ENCODE results near the gene NECTIN4. TPM values are rescaled to one million over a fixed set of nuclear protein-coding genes. Genes with fewer than 3 reads are reported as not detected.
"Not testable (repeated sequence)": the region's sequence is repeated elsewhere in the genome, so short reads cannot be mapped to it uniquely, and the experiment has no call there.

Gene NECTIN4
- polyA plus RNA-seq, 1 experiment: not detected

DNA sequence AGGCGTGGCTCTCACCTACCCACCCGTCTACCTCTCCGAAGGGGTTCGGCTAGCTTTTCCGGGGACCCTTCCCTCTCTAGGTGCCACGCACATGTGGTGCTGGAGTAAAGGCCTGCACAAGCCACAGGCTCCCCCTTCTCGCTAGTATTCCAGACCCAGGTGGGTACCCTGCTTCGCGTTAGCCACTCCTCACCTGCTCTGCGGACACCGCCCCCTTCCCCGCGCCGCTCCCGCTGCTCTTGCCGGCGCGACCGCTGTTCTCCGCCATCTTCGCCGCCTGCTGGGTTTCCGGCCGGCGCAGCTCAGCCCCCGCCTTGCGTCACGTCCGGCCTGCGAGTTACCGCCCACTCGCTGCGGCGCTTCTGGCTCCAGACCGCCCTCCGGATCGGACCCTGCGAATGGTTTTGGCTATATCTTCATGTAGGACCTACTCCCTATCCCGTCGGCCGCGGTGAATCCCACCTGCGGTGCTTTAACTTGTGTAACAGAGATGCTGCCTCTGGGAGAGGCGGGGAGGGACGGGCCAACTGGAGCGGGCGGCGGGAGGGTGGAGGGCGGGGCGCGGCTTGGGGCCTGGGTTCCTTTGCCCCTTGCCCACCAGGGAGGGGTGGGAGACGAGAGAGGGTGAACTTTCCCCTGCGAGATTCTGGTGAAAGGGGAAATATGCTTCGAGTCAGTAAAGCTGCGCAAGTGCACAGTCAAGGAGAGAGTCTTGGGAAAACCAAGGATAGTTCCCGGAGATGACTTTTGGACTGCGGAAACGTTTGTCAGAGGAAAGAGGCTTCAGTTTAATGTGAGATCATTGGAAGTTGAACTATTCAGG, 28.6 kb upstream of the NECTIN4 start, which contains the start of the genes NIT1 and PFDN2:
TSS of gene NIT1 (plus strand) at position 347 of the 823 bp plus-strand sequence. CDS start at position 419, 72 bp downstream.
TSS of gene PFDN2 (minus strand) at position 279 of the 823 bp plus-strand sequence. CDS start at position 268, 11 bp downstream.
- Histone ChIP-seq H3K4me3 (ENCODE audit: low read depth, low read length) (peak within 1 kb of the TSS; percentile 65), H3K36me3 (ENCODE audit: control insufficient read depth, insufficient read depth, low read length) (peaks cover 16% of the 10 kb centered on the region), H3K27me3 (ENCODE audit: control insufficient read depth, insufficient read depth, low read length) (no peaks in the 10 kb centered on the region)
- TF ChIP-seq, protein P1, sequence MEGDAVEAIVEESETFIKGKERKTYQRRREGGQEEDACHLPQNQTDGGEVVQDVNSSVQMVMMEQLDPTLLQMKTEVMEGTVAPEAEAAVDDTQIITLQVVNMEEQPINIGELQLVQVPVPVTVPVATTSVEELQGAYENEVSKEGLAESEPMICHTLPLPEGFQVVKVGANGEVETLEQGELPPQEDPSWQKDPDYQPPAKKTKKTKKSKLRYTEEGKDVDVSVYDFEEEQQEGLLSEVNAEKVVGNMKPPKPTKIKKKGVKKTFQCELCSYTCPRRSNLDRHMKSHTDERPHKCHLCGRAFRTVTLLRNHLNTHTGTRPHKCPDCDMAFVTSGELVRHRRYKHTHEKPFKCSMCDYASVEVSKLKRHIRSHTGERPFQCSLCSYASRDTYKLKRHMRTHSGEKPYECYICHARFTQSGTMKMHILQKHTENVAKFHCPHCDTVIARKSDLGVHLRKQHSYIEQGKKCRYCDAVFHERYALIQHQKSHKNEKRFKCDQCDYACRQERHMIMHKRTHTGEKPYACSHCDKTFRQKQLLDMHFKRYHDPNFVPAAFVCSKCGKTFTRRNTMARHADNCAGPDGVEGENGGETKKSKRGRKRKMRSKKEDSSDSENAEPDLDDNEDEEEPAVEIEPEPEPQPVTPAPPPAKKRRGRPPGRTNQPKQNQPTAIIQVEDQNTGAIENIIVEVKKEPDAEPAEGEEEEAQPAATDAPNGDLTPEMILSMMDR (IDR thresholded peaks at IDR 0.05; ENCODE audit: insufficient read depth, low read depth, low read length): no peak
- ChIA-PET CTCF (interaction anchor here (0.6 to 2.5 kb wide), 6 partner anchors 9 to 790 kb away, joined by 3 to 9 read pairs (median 4); partner anchors contain the start of gene KLHDC9), POLR2A (interaction anchor here (0.6 to 1.0 kb wide), 2 partner anchors 15 to 79 kb away, joined by 6 read pairs; no protein-coding TSS in a partner anchor)
- no peak for DNase-seq (ENCODE audit: low read depth)

DNA sequence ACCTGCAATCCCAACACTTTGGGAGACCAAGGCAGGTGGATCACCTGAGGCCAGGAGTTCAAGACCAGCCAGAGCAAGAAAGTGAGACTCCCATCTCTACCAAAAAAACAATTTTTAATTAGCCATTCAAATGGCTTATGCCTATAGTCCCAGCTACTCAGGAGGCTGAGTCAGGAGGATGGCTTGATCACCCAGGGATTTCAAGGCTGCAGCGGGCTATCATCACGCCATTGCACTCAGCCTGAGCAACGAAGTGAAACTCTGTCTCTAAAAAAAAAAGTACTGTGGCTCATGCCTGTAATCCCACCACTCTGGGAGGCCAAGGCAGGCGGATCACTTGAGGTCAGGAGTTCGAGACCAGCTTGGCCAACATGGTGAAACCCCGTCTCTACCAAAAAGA, 26.6 kb upstream of the NECTIN4 start:
- H3K36me3 ChIP-seq (ENCODE audit: control insufficient read depth, insufficient read depth, low read length); POLR2A ChIA-PET; DNase-seq (ENCODE audit: low read depth); H3K27me3 ChIP-seq (ENCODE audit: control insufficient read depth, insufficient read depth, low read length); H3K4me3 ChIP-seq (ENCODE audit: low read depth, low read length): not testable (repeated sequence)
- CTCF ChIA-PET: interaction anchor here (2.5 kb wide), 1 partner anchor 19 kb away, joined by 9 read pairs; the partner anchor contains the start of gene KLHDC9

DNA sequence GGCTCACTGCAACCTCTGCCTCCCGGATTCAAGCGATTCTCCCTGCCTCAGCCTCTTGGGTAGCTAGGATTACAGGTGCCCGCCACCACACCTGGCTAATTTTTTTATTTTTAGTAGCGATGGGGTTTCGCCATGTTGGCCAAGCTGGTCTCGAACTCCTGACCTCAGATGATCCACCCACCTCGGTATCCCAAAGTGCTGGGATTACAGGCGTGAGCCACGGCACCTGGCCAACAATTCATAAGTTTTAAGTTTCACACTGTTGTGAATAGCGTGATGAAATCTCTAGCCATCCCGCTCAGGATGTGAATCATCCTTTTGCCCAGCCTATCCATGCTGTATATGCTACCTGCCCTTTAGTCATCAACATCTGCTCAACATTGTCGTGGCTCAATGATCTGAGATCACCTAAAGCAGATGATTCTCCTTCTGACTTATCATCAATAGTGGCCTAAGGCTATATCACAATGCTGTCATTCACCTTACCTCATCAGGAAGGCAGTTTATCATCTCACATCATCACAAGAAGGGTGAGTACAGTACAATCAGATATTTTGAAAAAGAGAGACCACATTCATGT, 25.9 kb upstream of the NECTIN4 start:
- Histone ChIP-seq H3K36me3 (ENCODE audit: control insufficient read depth, insufficient read depth, low read length) (no peaks in the 10 kb centered on the region; the same call in 1 of the 2 replicates), H3K4me3 (ENCODE audit: low read depth, low read length) (no peak overlapping the region), H3K27me3 (ENCODE audit: control insufficient read depth, insufficient read depth, low read length) (no peaks in the 10 kb centered on the region)
- TF ChIP-seq, protein P1 (IDR thresholded peaks at IDR 0.05; ENCODE audit: insufficient read depth, low read depth, low read length): no peak
- ChIA-PET CTCF (interaction anchor here (2.0 kb wide), 1 partner anchor 18 kb away, joined by 7 read pairs; no protein-coding TSS in a partner anchor), POLR2A (no interaction called here)
- DNase-seq (ENCODE audit: low read depth): no peak

DNA sequence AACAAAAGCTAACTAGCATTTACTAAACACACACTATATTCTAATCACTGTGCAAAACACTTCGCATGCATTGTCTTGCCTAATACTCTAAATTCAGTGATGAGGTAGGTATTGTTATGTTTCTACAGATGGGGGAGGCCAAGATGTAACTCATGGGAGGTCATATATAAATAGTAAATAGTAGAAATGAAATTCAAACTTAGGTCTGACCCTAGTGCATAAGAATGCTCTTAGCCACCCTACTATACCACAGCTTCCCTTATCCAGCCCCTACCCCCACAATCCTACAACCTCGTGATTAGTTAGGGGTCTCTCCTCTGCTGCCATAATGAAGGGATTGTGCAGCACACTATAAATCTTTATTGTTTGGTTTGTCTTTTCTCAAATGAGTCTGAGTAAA, 25.2 kb upstream of the NECTIN4 start:
- no peak for DNase-seq (ENCODE audit: low read depth)
- POLR2A ChIA-PET: no interaction called here
- no peak overlapping the region for H3K4me3 ChIP-seq (ENCODE audit: low read depth, low read length)
- CTCF ChIA-PET: interaction anchor here (2.0 kb wide), 1 partner anchor 17 kb away, joined by 7 read pairs; no protein-coding TSS in a partner anchor
- TF ChIP-seq, protein P1 (IDR thresholded peaks at IDR 0.05; ENCODE audit: insufficient read depth, low read depth, low read length): no peak
- no peaks in the 10 kb centered on the region for H3K27me3 ChIP-seq (ENCODE audit: control insufficient read depth, insufficient read depth, low read length)
- no peaks in the 10 kb centered on the region for H3K36me3 ChIP-seq (ENCODE audit: control insufficient read depth, insufficient read depth, low read length)

DNA sequence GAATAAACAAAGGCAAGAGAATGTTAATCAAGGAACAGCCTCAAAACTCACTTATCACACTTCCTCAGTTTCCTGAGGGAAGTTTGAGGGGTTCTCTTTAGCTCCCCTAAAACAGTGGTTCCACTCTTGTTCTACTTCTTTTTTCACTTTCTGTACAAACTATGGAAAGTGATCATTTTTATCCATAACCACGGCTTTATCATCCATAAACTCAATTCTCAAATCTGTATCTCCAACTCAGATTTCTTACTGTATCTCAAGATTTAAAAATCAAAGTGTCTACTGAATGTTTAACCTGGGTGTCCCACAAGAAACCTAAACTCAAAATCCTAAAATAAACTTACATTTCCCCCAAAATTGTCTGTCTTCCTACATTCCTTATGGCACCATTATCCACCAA, 24.6 kb upstream of the NECTIN4 start:
- ChIA-PET CTCF (interaction anchor here (2.0 kb wide), 1 partner anchor 16 kb away, joined by 7 read pairs; no protein-coding TSS in a partner anchor), POLR2A (no interaction called here)
- DNase-seq (ENCODE audit: low read depth): no peak
- H3K27me3 ChIP-seq (ENCODE audit: control insufficient read depth, insufficient read depth, low read length): no peaks in the 10 kb centered on the region
- TF ChIP-seq, protein P1 (IDR thresholded peaks at IDR 0.05; ENCODE audit: insufficient read depth, low read depth, low read length): no peak
- no peak overlapping the region for H3K4me3 ChIP-seq (ENCODE audit: low read depth, low read length)
- H3K36me3 ChIP-seq (ENCODE audit: control insufficient read depth, insufficient read depth, low read length): no peaks in the 10 kb centered on the region
